Smooth muscle cell (in vitro differentiated cells): ENCODE measurements around the gene GRXCR2. TPM values are rescaled to one million over a fixed set of nuclear protein-coding genes. Genes with fewer than 3 reads are reported as not detected.
A peak's percentile ranks its signal among the peaks of the same experiment; 100 is the strongest.

ENCODE experiments used
- DNase-seq: peaks from one replicate; lab custom pipeline; 2025; ENCODE audit not compliant: unreplicated experiment; lab: John Stamatoyannopoulos, UW
- H2AFZ ChIP-seq: fragments of 200-600 bp; sonication (generic); 2 replicates; pipeline ENCODE4 v1.6.0; 2016; ENCODE audit warnings: antibody characterized with exemption, low read depth, mild to moderate bottlenecking
- H3F3A ChIP-seq: fragments of 200-600 bp; sonication (generic); 2 replicates; pipeline ENCODE4 v1.6.0; 2017; ENCODE audit warnings: antibody characterized with exemption, low read depth
- H3K27ac ChIP-seq: fragments of 200-600 bp; sonication (generic); 2 replicates; pipeline ENCODE4 v1.5.1; 2016; ENCODE audit warnings: low read depth, mild to moderate bottlenecking
- H3K27me3 ChIP-seq: fragments of 200-600 bp; sonication (generic); 2 replicates; pipeline ENCODE4 v1.6.1; 2016; ENCODE audit warnings: low read depth, mild to moderate bottlenecking
- H3K36me3 ChIP-seq: fragments of 200-600 bp; sonication (generic); 2 replicates; pipeline ENCODE4 v1.5.1; 2016; ENCODE audit warnings: low read depth
- H3K4me1 ChIP-seq: fragments of 200-600 bp; sonication (generic); 2 replicates; pipeline ENCODE4 v1.5.1; 2016; ENCODE audit warnings: low read depth
- H3K4me2 ChIP-seq: fragments of 200-600 bp; sonication (generic); 2 replicates; pipeline ENCODE4 v1.6.0; 2016; ENCODE audit warnings: mild to moderate bottlenecking
- H3K4me3 ChIP-seq: fragments of 200-600 bp; sonication (generic); 2 replicates; pipeline ENCODE4 v1.5.1; 2016; ENCODE audit warnings: mild to moderate bottlenecking
- H3K79me2 ChIP-seq: fragments of 200-600 bp; sonication (generic); 2 replicates; pipeline ENCODE4 v1.6.0; 2016; ENCODE audit warnings: low read depth, mild to moderate bottlenecking
- H3K9ac ChIP-seq: fragments of 200-600 bp; sonication (generic); 2 replicates; pipeline ENCODE4 v1.6.0; 2016; ENCODE audit warnings: low read depth
- H3K9me3 ChIP-seq: fragments of 200-600 bp; sonication (generic); replicated peaks from 2 replicates; pipeline ENCODE4 v1.5.1; 2016; ENCODE audit warnings: low read depth
- H4K20me1 ChIP-seq: fragments of 200-600 bp; sonication (generic); 2 replicates; pipeline ENCODE4 v1.6.0; 2016; ENCODE audit warnings: low read depth
- WGBS: methylation state at CpG from one replicate; pipeline ENCODE4 v1.1.7; 2016; ENCODE audit warnings: low lambda C conversion rate; 5-methylcytosine and 5-hydroxymethylcytosine counted together
- polyA plus RNA-seq: library from polyadenylated mRNA; unstranded; fragments of >200 nt; fragmentation: Nextera tagmentation; extraction: Ambion mirVana; gene quantifications from 2 replicates; pipeline ENCODE4 v1.2.1, GENCODE V29; 2016
- total RNA-seq: library from RNA; depleted of rRNA; stranded (reverse); fragments of >200 nt; gene quantifications from 2 replicates; pipeline ENCODE4 v1.2.3, GENCODE V29; 2014
- TF ChIP-seq, protein P1 (sequence below): fragments of 200-600 bp; sonication (generic); IDR thresholded peaks from 2 replicates; pipeline ENCODE4 v1.5.1; 2017; ENCODE audit warnings: borderline replicate concordance, mild to moderate bottlenecking, antibody characterized with exemption; ENCODE audit not compliant: insufficient read depth, poor library complexity, severe bottlenecking

The GRXCR2 gene
- total and polyA plus RNA-seq, 2 experiments from 2014 or later = not detected

- peak within 1 kb of the TSS; percentile 58 for H3K4me3 ChIP-seq
- peak within 1 kb of the TSS; percentile 85 for H3K4me2 ChIP-seq
- peaks cover 4% of the 10 kb centered on the region for H3F3A ChIP-seq
- H3K9me3 ChIP-seq = no peaks in the 10 kb centered on the region
- no peaks in the 10 kb centered on the region for H4K20me1 ChIP-seq
- peak within 1 kb of the TSS; percentile 78 for H2AFZ ChIP-seq
- TF ChIP-seq, protein P1, sequence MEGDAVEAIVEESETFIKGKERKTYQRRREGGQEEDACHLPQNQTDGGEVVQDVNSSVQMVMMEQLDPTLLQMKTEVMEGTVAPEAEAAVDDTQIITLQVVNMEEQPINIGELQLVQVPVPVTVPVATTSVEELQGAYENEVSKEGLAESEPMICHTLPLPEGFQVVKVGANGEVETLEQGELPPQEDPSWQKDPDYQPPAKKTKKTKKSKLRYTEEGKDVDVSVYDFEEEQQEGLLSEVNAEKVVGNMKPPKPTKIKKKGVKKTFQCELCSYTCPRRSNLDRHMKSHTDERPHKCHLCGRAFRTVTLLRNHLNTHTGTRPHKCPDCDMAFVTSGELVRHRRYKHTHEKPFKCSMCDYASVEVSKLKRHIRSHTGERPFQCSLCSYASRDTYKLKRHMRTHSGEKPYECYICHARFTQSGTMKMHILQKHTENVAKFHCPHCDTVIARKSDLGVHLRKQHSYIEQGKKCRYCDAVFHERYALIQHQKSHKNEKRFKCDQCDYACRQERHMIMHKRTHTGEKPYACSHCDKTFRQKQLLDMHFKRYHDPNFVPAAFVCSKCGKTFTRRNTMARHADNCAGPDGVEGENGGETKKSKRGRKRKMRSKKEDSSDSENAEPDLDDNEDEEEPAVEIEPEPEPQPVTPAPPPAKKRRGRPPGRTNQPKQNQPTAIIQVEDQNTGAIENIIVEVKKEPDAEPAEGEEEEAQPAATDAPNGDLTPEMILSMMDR = no peak
- peak; percentile 76 for DNase-seq
- H3K9ac ChIP-seq = peak within 1 kb of the TSS; percentile 53
- no peaks in the 10 kb centered on the region for H3K79me2 ChIP-seq
- H3K27ac ChIP-seq = peak within 1 kb of the TSS; percentile 37
- no peaks in the 10 kb centered on the region for H3K36me3 ChIP-seq
- H3K27me3 ChIP-seq = no peaks in the 10 kb centered on the region
- peaks cover 6% of the 10 kb centered on the region for H3K4me1 ChIP-seq
- 3% methylated on average over 67 of the region's 71 CpGs for WGBS
Measured at GRCh38 chr5:145834917-145835847, 37.6 kb downstream of the GRXCR2 start, which contains the start of gene PRELID2. Gene PRELID2, minus strand, starts transcription at chr5:145835342. Its CDS starts 91 bp downstream, at chr5:145835251.

DNA sequence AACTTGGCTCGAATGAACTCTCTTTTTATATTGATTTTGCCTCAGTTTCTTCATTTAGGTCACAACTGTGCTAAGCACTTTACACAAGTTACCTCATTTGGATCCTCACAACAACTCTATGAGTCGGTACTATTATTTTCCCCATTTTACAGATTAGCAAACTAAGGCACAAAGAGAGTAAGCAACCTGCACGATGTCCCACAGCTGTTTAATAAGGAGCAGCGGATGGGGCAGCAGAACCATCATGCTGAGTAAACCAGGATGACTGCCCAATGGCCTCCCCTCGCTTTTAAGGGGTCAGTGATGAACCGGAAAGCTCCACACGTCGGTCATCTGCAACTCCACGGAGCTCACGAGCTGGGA lies 38.3 kb downstream of the GRXCR2 start:
- TF ChIP-seq, protein P1 = no peak
- no peak overlapping the region for H3K9ac ChIP-seq
- no peaks in the 10 kb centered on the region for H3K36me3 ChIP-seq
- peak overlapping the region; percentile 78 for H2AFZ ChIP-seq
- H4K20me1 ChIP-seq = no peaks in the 10 kb centered on the region
- H3K27ac ChIP-seq = no peak overlapping the region
- H3F3A ChIP-seq = peaks cover 4% of the 10 kb centered on the region
- peaks cover 6% of the 10 kb centered on the region for H3K4me1 ChIP-seq
- peak overlapping the region; percentile 85 for H3K4me2 ChIP-seq
- peak overlapping the region; percentile 58 for H3K4me3 ChIP-seq
- DNase-seq = no peak
- WGBS = 34% methylated on average over 10 of the region's 10 CpGs
- no peaks in the 10 kb centered on the region for H3K79me2 ChIP-seq
- H3K27me3 ChIP-seq = no peaks in the 10 kb centered on the region
- no peaks in the 10 kb centered on the region for H3K9me3 ChIP-seq

- Histone ChIP-seq H3K9me3 (no peaks in the 10 kb centered on the region), H3K27ac (no peak overlapping the region), H3K4me1 (peaks cover 6% of the 10 kb centered on the region), H4K20me1 (no peaks in the 10 kb centered on the region), H3K79me2 (no peaks in the 10 kb centered on the region), H3F3A (peaks cover 4% of the 10 kb centered on the region), H3K4me2 (no peak overlapping the region), H2AFZ (no peak overlapping the region), H3K9ac (no peak overlapping the region), H3K27me3 (no peaks in the 10 kb centered on the region), H3K4me3 (peak overlapping the region; percentile 58), H3K36me3 (no peaks in the 10 kb centered on the region)
- 84% methylated on average over 10 of the region's 10 CpGs for WGBS
- TF ChIP-seq, protein P1 = no peak
- DNase-seq = no peak
Measured at GRCh38 chr5:145833631-145834200, 39.1 kb downstream of the GRXCR2 start.
